IMR-90 (cell line): Measurements from ENCODE around the gene RARB. TPM values are rescaled to one million over a fixed set of nuclear protein-coding genes. Genes with fewer than 3 reads are reported as not detected.

ENCODE experiments used
- ATAC-seq: fragments of 200-7000 bp; cut with Tn5 transposase; 2 replicates; pipeline ENCODE4 v1.9.1; 2020; ENCODE audit warnings: low read depth, mild to moderate bottlenecking, moderate library complexity
- BruUV-seq: library from RNA; stranded (reverse); fragments of 400-500 nt; replicated peaks from 2 replicates; lab custom pipeline; 2021; lab: Mats Ljungman, UMichigan
- CTCF ChIA-PET: fragments of 300-600 bp; formaldehyde crosslinking; extraction: SDS; loops from one replicate; lab custom pipeline; 2021; ENCODE audit warnings: antibody characterized with exemption; lab: Yijun Ruan, JAX
- POLR2A ChIA-PET: fragments of 300-600 bp; sonication (Branson Sonifier 250); formaldehyde crosslinking; loops from one replicate; lab custom pipeline; 2022; ENCODE audit warnings: antibody characterized with exemption; ENCODE audit not compliant: unreplicated experiment; lab: Charles Lee
- DNase-seq: peaks from one replicate; pipeline ENCODE4 v3.0.0; 2013
- H2AFZ ChIP-seq: replicated peaks from 2 replicates; pipeline ENCODE3; 2013; ENCODE audit warnings: low read length, mild to moderate bottlenecking; ENCODE audit not compliant: poor library complexity
- H2AK5ac ChIP-seq: 2 replicates; pipeline ENCODE4 v1.6.1; 2013; ENCODE audit warnings: low read depth, low read length, inconsistent platforms
- H2AK9ac ChIP-seq: replicated peaks from 2 replicates; pipeline ENCODE3; 2013; ENCODE audit warnings: mild to moderate bottlenecking, low read depth, low read length, moderate library complexity; ENCODE audit not compliant: poor library complexity
- H2BK120ac ChIP-seq: 2 replicates; pipeline ENCODE4 v1.6.1; 2013; ENCODE audit warnings: low read depth, low read length, inconsistent platforms
- H2BK15ac ChIP-seq: 3 replicates; pipeline ENCODE4 v1.6.1; 2013; ENCODE audit warnings: low read depth, low read length, inconsistent platforms
- H2BK20ac ChIP-seq: 2 replicates; pipeline ENCODE4 v1.6.1; 2013; ENCODE audit warnings: low read depth, mild to moderate bottlenecking, inconsistent platforms, low read length, moderate library complexity
- H2BK5ac ChIP-seq: 2 replicates; pipeline ENCODE4 v1.6.1; 2013; ENCODE audit warnings: mild to moderate bottlenecking, low read depth, low read length, inconsistent platforms; ENCODE audit not compliant: poor library complexity, severe bottlenecking
- H3K14ac ChIP-seq: replicated peaks from 2 replicates; pipeline ENCODE4 v1.6.1; 2013; ENCODE audit warnings: low read depth, low read length, inconsistent platforms
- H3K18ac ChIP-seq: 2 replicates; pipeline ENCODE4 v1.6.1; 2013; ENCODE audit warnings: low read depth, low read length, control low read depth
- H3K23ac ChIP-seq: 2 replicates; pipeline ENCODE4 v1.6.1; 2013; ENCODE audit warnings: low read depth, low read length, inconsistent platforms
- H3K27ac ChIP-seq: 2 replicates; pipeline ENCODE4 v1.5.1; 2013; ENCODE audit warnings: mild to moderate bottlenecking, control low read depth, low read length; ENCODE audit not compliant: insufficient read depth
- H3K27me3 ChIP-seq: 2 replicates; pipeline ENCODE4 v1.6.1; 2013; ENCODE audit warnings: low read length; ENCODE audit not compliant: control insufficient read depth, insufficient read depth
- H3K36me3 ChIP-seq: 2 replicates; pipeline ENCODE4 v1.6.1; 2013; ENCODE audit warnings: low read length, mixed read lengths; ENCODE audit not compliant: control insufficient read depth, insufficient read depth
- H3K4ac ChIP-seq: 2 replicates; pipeline ENCODE4 v1.6.1; 2013; ENCODE audit warnings: low read depth, low read length, inconsistent platforms
- H3K4me1 ChIP-seq: 2 replicates; pipeline ENCODE4 v1.6.1; 2013; ENCODE audit warnings: low read length, mixed read lengths; ENCODE audit not compliant: control insufficient read depth, insufficient read depth
- H3K4me2 ChIP-seq: 2 replicates; pipeline ENCODE4 v1.6.1; 2013; ENCODE audit warnings: low read depth, mild to moderate bottlenecking, control low read depth, low read length, moderate library complexity
- H3K4me3 ChIP-seq: 2 replicates; pipeline ENCODE4 v1.5.1; 2013; ENCODE audit warnings: low read depth, mild to moderate bottlenecking, control low read depth, low read length, moderate library complexity; ENCODE audit not compliant: insufficient read depth
- H3K56ac ChIP-seq: 2 replicates; pipeline ENCODE4 v1.6.1; 2013; ENCODE audit warnings: low read length, inconsistent platforms; ENCODE audit not compliant: insufficient read depth; ENCODE audit errors: extremely low read depth
- H3K79me1 ChIP-seq, 2 experiments: 2 replicates each; pipeline ENCODE4 v1.6.1; 2013; ENCODE audit warnings: low read length in 2 of 2, inconsistent platforms in 1 of 2, low read depth in 1 of 2
- H3K9ac ChIP-seq: 2 replicates; pipeline ENCODE4 v1.6.1; 2013; ENCODE audit warnings: low read depth, low read length, control low read depth
- H3K9me1 ChIP-seq: 2 replicates; pipeline ENCODE4 v1.6.1; 2013; ENCODE audit warnings: low read length, inconsistent platforms; ENCODE audit not compliant: insufficient read depth
- H3K9me3 ChIP-seq: 2 replicates; pipeline ENCODE4 v1.6.1; 2013; ENCODE audit warnings: low read length; ENCODE audit not compliant: control insufficient read depth, insufficient read depth
- H4K20me1 ChIP-seq: 2 replicates; pipeline ENCODE4 v1.6.1; 2013; ENCODE audit warnings: low read length, inconsistent platforms; ENCODE audit not compliant: insufficient read depth
- H4K5ac ChIP-seq: 2 replicates; pipeline ENCODE4 v1.6.1; 2013; ENCODE audit warnings: mild to moderate bottlenecking, low read depth, low read length, control low read depth
- H4K8ac ChIP-seq, 2 experiments: 2 replicates each; pipeline ENCODE4 v1.6.1; 2013; ENCODE audit warnings: low read depth in 2 of 2, low read length in 2 of 2, control low read depth in 1 of 2, inconsistent platforms in 1 of 2
- H4K91ac ChIP-seq: 2 replicates; pipeline ENCODE4 v1.6.1; 2013; ENCODE audit warnings: low read depth, low read length, inconsistent platforms; ENCODE audit not compliant: insufficient read depth
- CHD1 ChIP-seq: IDR thresholded peaks from 2 replicates; pipeline ENCODE4 v1.6.1; 2012; ENCODE audit warnings: low read depth, low read length, improper control_type of control experiment
- FOS ChIP-seq: fragments of 150-350 bp; IDR thresholded peaks from 2 replicates; pipeline ENCODE4 v1.6.1; 2016; ENCODE audit warnings: low read depth, low read length
- MAFK ChIP-seq: IDR thresholded peaks from 2 replicates; pipeline ENCODE4 v1.6.1; 2012; ENCODE audit warnings: low read depth, low read length, improper control_type of control experiment
- MXI1 ChIP-seq: IDR thresholded peaks from 2 replicates; pipeline ENCODE4 v1.6.1; 2012; ENCODE audit warnings: low read depth, mild to moderate bottlenecking, low read length, moderate library complexity, borderline replicate concordance
- NFE2L2 ChIP-seq: fragments of 150-350 bp; IDR thresholded peaks from 2 replicates; pipeline ENCODE4 v1.6.1; 2016; ENCODE audit warnings: low read depth, mild to moderate bottlenecking, low read length
- RCOR1 ChIP-seq: IDR thresholded peaks from 2 replicates; pipeline ENCODE4 v1.6.1; 2012; ENCODE audit warnings: mild to moderate bottlenecking, low read length, improper control_type of control experiment; ENCODE audit not compliant: insufficient replicate concordance
- SMC3 ChIP-seq: fragments of 150-350 bp; IDR thresholded peaks from 2 replicates; pipeline ENCODE4 v1.6.1; 2016; ENCODE audit warnings: low read depth, mild to moderate bottlenecking, antibody characterized with exemption, low read length, moderate library complexity
- WGBS, 2 experiments: methylation state at CpG; one replicate each; pipeline versions ENCODE4 v1.1.5 to v1.1.7; 2013; ENCODE audit warnings: missing lambda C conversion rate in 2 of 2; ENCODE audit not compliant: insufficient read length in 1 of 2; ENCODE audit errors: extremely low coverage in 2 of 2; 5-methylcytosine and 5-hydroxymethylcytosine counted together
- dilution Hi-C: fragments of 300-500 bp; cut with HindIII; formaldehyde crosslinking; loops from one replicate; pipeline ENCODE4 v1.14.3; 2018; ENCODE audit warnings: low sequenced_read_pairs; ENCODE audit not compliant: unreplicated experiment
- in situ Hi-C: fragments of 300-500 bp; cut with MboI; formaldehyde crosslinking; loops from 3 replicates; pipeline ENCODE4 v1.14.3; 2019; ENCODE audit warnings: low sequenced_read_pairs, inconsistent platforms, mixed read lengths
- intact Hi-C: fragments of 100-400 bp; cut with micrococcal nuclease; formaldehyde crosslinking; loops from 2 replicates; pipeline ENCODE4 v1.10.0; 2022
- polyA plus RNA-seq, 3 experiments: library from polyadenylated mRNA; depleted of rRNA; stranded (reverse); fragments of >200 nt; gene quantifications; 2 replicates each; pipeline ENCODE4 v1.2.3, GENCODE V29; 2012; ENCODE audit warnings: low replicate concordance in 1 of 3
- total RNA-seq: library from RNA; depleted of rRNA; stranded (reverse); fragments of >200 nt; gene quantifications from 2 replicates; pipeline ENCODE4 v1.2.3, GENCODE V29; 2012
- TF ChIP-seq, protein P1 (sequence below): fragments of 150-350 bp; IDR thresholded peaks from 2 replicates; pipeline ENCODE4 v1.6.1; 2017; ENCODE audit warnings: mild to moderate bottlenecking, antibody characterized with exemption, low read length, low read depth
- TF ChIP-seq, protein P2 (sequence below): fragments of 150-350 bp; IDR thresholded peaks from 2 replicates; pipeline ENCODE4 v1.6.1; 2016; ENCODE audit warnings: low read depth, mild to moderate bottlenecking, low read length, moderate library complexity, borderline replicate concordance

Gene RARB
- total and polyA plus RNA-seq, 2 of the 4 experiments (the other 2 are of a cell fraction): 0.53 to 1.4 TPM

DNA sequence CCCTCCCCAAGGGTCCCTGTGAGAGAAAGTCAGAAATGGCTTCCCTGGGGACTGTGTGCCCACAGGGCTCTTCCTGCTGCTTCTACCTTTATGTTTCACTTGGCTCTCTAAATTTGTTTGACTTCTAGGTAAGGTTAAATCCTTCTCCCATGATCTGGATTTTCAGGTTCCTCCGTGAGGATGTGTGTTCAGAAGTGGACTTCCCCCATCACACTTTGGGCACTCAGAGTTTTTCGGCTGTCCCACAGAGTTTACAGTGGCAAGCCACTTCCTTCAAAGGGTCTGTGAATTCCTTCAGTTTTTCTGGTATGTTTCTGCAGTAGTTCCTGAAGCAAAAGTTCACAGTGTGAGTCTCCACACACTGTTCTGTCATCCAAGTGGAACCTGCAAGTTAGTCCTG is 30.9 kb upstream of the RARB start:
- no peak overlapping the region for H2BK5ac ChIP-seq
- no peak overlapping the region for H4K5ac ChIP-seq
- no peak overlapping the region for H3K56ac ChIP-seq
- no peak overlapping the region for H3K18ac ChIP-seq
- no peak overlapping the region for H3K9ac ChIP-seq
- no peaks in the 10 kb centered on the region for H3K79me1 ChIP-seq
- H3K14ac ChIP-seq: no peak overlapping the region
- CTCF ChIA-PET: no interaction called here
- TF ChIP-seq MXI1 (no peak), MAFK (no peak), CHD1 (no peak), NFE2L2 (no peak), FOS (no peak), RCOR1 (no peak), SMC3 (no peak)
- TF ChIP-seq, protein P1, sequence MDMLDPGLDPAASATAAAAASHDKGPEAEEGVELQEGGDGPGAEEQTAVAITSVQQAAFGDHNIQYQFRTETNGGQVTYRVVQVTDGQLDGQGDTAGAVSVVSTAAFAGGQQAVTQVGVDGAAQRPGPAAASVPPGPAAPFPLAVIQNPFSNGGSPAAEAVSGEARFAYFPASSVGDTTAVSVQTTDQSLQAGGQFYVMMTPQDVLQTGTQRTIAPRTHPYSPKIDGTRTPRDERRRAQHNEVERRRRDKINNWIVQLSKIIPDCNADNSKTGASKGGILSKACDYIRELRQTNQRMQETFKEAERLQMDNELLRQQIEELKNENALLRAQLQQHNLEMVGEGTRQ: no peak
- TF ChIP-seq, protein P2, sequence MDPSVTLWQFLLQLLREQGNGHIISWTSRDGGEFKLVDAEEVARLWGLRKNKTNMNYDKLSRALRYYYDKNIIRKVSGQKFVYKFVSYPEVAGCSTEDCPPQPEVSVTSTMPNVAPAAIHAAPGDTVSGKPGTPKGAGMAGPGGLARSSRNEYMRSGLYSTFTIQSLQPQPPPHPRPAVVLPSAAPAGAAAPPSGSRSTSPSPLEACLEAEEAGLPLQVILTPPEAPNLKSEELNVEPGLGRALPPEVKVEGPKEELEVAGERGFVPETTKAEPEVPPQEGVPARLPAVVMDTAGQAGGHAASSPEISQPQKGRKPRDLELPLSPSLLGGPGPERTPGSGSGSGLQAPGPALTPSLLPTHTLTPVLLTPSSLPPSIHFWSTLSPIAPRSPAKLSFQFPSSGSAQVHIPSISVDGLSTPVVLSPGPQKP: no peak
- no peak overlapping the region for H4K8ac ChIP-seq
- BruUV-seq: no TSS peak
- in situ Hi-C loops: no loop called here
- no peak overlapping the region for H3K4me2 ChIP-seq
- no peaks in the 10 kb centered on the region for H3K27me3 ChIP-seq
- ATAC-seq (no peak), DNase-seq (no peak)
- no peak overlapping the region for H2AK9ac ChIP-seq
- H3K23ac ChIP-seq: no peak overlapping the region
- no peak overlapping the region for H3K4me3 ChIP-seq
- H3K27ac ChIP-seq: no peak overlapping the region
- intact Hi-C loops: no loop called here
- H3K36me3 ChIP-seq: no peaks in the 10 kb centered on the region
- H2AK5ac ChIP-seq: no peak overlapping the region
- no peaks in the 10 kb centered on the region for H3K4me1 ChIP-seq
- H2AFZ ChIP-seq: no peak overlapping the region
- H2BK20ac ChIP-seq: no peak overlapping the region
- H2BK120ac ChIP-seq: no peak overlapping the region
- no peak overlapping the region for H4K91ac ChIP-seq
- POLR2A ChIA-PET: no interaction called here
- dilution Hi-C loops: no loop called here
- no peak overlapping the region for H3K4ac ChIP-seq
- WGBS, 2 experiments: no CpG with 5 or more reads among the region's 2 CpGs
- H4K20me1 ChIP-seq: no peaks in the 10 kb centered on the region
- no peaks in the 10 kb centered on the region for H3K9me1 ChIP-seq
- no peak overlapping the region for H2BK15ac ChIP-seq
- no peaks in the 10 kb centered on the region for H3K9me3 ChIP-seq
